DND-41 (cell line): ENCODE results near the gene XKR7.

Experiments
- ATAC-seq: fragments of 200-7000 bp; cut with Tn5 transposase; 3 replicates; pipeline ENCODE4 v1.9.1; 2021; ENCODE audit warnings: low read depth; ENCODE audit not compliant: insufficient read depth
- DNase-seq: peaks from one replicate; pipeline ENCODE4 v3.0.0-alpha.2; 2020
- H2AFZ ChIP-seq: 2 replicates; pipeline ENCODE4 v1.6.0; 2012; ENCODE audit warnings: low read depth, low read length
- H3K27ac ChIP-seq: 2 replicates; pipeline ENCODE4 v1.5.1; 2012; ENCODE audit warnings: low read length, inconsistent platforms
- H3K27me3 ChIP-seq: fragments of 200-600 bp; sonication (generic); 2 replicates; pipeline ENCODE4 v1.6.0; 2012; ENCODE audit warnings: low read length, mild to moderate bottlenecking, inconsistent platforms; ENCODE audit not compliant: insufficient read depth, poor library complexity
- H3K36me3 ChIP-seq: 2 replicates; pipeline ENCODE4 v1.5.1; 2012; ENCODE audit warnings: low read length, inconsistent platforms; ENCODE audit not compliant: insufficient read depth
- H3K4me1 ChIP-seq: 2 replicates; pipeline ENCODE4 v1.5.1; 2012; ENCODE audit warnings: mild to moderate bottlenecking, low read length; ENCODE audit not compliant: insufficient read depth
- H3K4me2 ChIP-seq: 2 replicates; pipeline ENCODE4 v1.6.0; 2012; ENCODE audit warnings: mild to moderate bottlenecking, moderate library complexity, low read length, inconsistent platforms; ENCODE audit not compliant: insufficient read depth
- H3K4me3 ChIP-seq, 2 experiments: fragments of 200-600 bp in 1 of 2; shearing (Covaris generic) in 1 of 2; 2 replicates each; pipeline ENCODE4 v1.5.1; 2012 to 2016; ENCODE audit warnings: inconsistent platforms in 2 of 2, low read length in 2 of 2, mild to moderate bottlenecking in 2 of 2, low read depth in 1 of 2, moderate library complexity in 1 of 2
- H3K79me2 ChIP-seq: 2 replicates; pipeline ENCODE4 v1.6.0; 2012; ENCODE audit warnings: low read length, inconsistent platforms; ENCODE audit not compliant: insufficient read depth
- H3K9ac ChIP-seq: 2 replicates; pipeline ENCODE4 v1.6.0; 2012; ENCODE audit warnings: low read depth, mild to moderate bottlenecking, inconsistent platforms, low read length, moderate library complexity
- H3K9me3 ChIP-seq: 2 replicates; pipeline ENCODE4 v1.5.1; 2012; ENCODE audit warnings: low read length, moderate library complexity, mild to moderate bottlenecking, inconsistent platforms; ENCODE audit not compliant: insufficient read depth, severe bottlenecking
- H4K20me1 ChIP-seq: 2 replicates; pipeline ENCODE4 v1.6.0; 2012; ENCODE audit warnings: low read length; ENCODE audit not compliant: insufficient read depth
- CTCF ChIP-seq: IDR thresholded peaks from 2 replicates; pipeline ENCODE4 v1.5.1; 2012; ENCODE audit warnings: borderline replicate concordance, low read length, moderate library complexity, mild to moderate bottlenecking; ENCODE audit not compliant: poor library complexity, severe bottlenecking; ENCODE audit errors: extremely low read depth
- EZH2 ChIP-seq: IDR thresholded peaks from 3 replicates; pipeline ENCODE4 v1.6.1; 2012; ENCODE audit warnings: borderline replicate concordance, low read depth, mild to moderate bottlenecking, moderate library complexity, low read length, inconsistent platforms; ENCODE audit not compliant: severe bottlenecking

Gene XKR7

GRCh38 chr20:32021091-32021490 lies 53.1 kb downstream of the XKR7 start:
- H3K9me3 ChIP-seq, result no peaks in the 10 kb centered on the region
- H3K4me3 ChIP-seq, result no peak overlapping the region
- peaks cover 3% of the 10 kb centered on the region for H3K27me3 ChIP-seq
- DNase-seq, result no peak
- H4K20me1 ChIP-seq, result no peaks in the 10 kb centered on the region
- ATAC-seq, result no peak
- no peaks in the 10 kb centered on the region for H3K36me3 ChIP-seq
- H3K4me2 ChIP-seq, result no peak overlapping the region
- H3K27ac ChIP-seq, result no peak overlapping the region
- H3K9ac ChIP-seq, result no peak overlapping the region
- H2AFZ ChIP-seq, result no peak overlapping the region
- 0 out of 2 replicates have a peak, but pooled peaks cover 3% of the 10 kb centered on the region for H3K4me1 ChIP-seq
- no peaks in the 10 kb centered on the region for H3K79me2 ChIP-seq
- no peak for TF ChIP-seq CTCF
- TF ChIP-seq EZH2, result no peak

GRCh38 chr20:32024683-32025295 lies 56.8 kb downstream of the XKR7 start:
- H3K4me3 ChIP-seq, result no peak overlapping the region
- no peak for ATAC-seq
- peaks cover 3% of the 10 kb centered on the region for H3K27me3 ChIP-seq
- no peak overlapping the region for H3K27ac ChIP-seq
- no peak for TF ChIP-seq EZH2
- TF ChIP-seq CTCF, result no peak
- H3K4me2 ChIP-seq, result no peak overlapping the region
- no peak overlapping the region for H3K9ac ChIP-seq
- no peak for DNase-seq
- no peaks in the 10 kb centered on the region for H3K36me3 ChIP-seq
- H3K79me2 ChIP-seq, result no peaks in the 10 kb centered on the region
- no peaks in the 10 kb centered on the region for H4K20me1 ChIP-seq
- 0 out of 2 replicates have a peak, but pooled peaks cover 2% of the 10 kb centered on the region for H3K4me1 ChIP-seq
- no peaks in the 10 kb centered on the region for H3K9me3 ChIP-seq
- H2AFZ ChIP-seq, result no peak overlapping the region

GRCh38 chr20:32027643-32028042 lies 59.7 kb downstream of the XKR7 start:
- no peaks in the 10 kb centered on the region for H3K9me3 ChIP-seq
- ATAC-seq, result no peak
- H4K20me1 ChIP-seq, result no peaks in the 10 kb centered on the region
- H3K27ac ChIP-seq, result no peak overlapping the region
- H3K79me2 ChIP-seq, result no peaks in the 10 kb centered on the region
- H3K4me1 ChIP-seq, result peaks cover 6% of the 10 kb centered on the region; the same call in 1 of the 2 replicates
- H3K4me3 ChIP-seq, result no peak overlapping the region
- no peaks in the 10 kb centered on the region for H3K36me3 ChIP-seq
- H3K4me2 ChIP-seq, result no peak overlapping the region
- H3K9ac ChIP-seq, result no peak overlapping the region
- TF ChIP-seq EZH2 (no peak), CTCF (no peak)
- no peak for DNase-seq
- no peak overlapping the region for H2AFZ ChIP-seq
- peaks cover 3% of the 10 kb centered on the region for H3K27me3 ChIP-seq
